Stimulated activated CD4-positive, alpha-beta T cell treated with anti-CD3 and anti-CD28 coated beads, Interleukin-4, amount 100 ng/mL, for 4 hours (primary cell): ENCODE results near the gene PDE12.
"Not testable (repeated sequence)": the region's sequence is repeated elsewhere in the genome, so short reads cannot be mapped to it uniquely, and the experiment has no call there.

Source experiments
- DNase-seq, 2 experiments: peaks; one replicate each; pipeline ENCODE4 v3.0.0-alpha.2; 2020

The PDE12 gene

GRCh38 chr3:57586778-57587177, 30.7 kb downstream of the PDE12 start:
- no peak for DNase-seq

DNA sequence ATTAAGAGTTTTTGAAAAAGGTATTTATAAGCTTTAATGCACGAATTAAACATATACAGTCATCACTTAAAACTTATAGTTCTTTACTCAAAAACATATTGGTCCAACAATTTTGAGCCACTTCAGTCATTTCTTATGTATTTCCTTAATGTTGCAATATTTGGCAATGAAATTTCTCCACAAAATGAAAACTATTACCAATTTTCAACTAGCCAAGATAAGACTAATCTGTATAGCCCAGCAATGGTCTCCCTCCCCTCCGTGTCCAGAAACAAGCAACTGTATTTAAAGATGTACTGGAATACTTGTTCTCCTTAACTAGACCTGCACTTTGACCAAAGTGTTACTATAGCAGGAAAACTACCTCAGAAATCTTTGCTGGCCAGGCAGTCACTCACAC, 31.8 kb downstream of the PDE12 start:
- DNase-seq: no peak

GRCh38 chr3:57592306-57592705, 36.2 kb downstream of the PDE12 start:
- DNase-seq: no peak

DNA sequence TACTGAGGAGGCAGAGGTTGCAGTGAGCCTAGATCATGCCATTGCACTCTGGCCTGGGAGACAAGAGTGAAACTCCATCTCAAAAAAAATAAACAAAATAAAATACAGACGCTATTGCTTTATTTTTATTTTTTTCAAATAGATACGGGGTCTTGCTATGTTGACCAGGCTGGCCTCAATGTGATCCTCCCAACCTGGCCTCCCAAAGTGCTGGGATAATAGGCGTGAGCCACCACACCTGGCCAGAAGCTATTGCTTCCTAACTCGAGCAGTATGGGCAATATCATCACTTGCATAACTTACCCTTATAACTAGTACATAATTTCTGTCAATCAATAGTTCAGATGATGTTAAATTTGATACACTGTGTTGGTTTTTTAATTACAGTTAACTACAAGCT, 38.1 kb downstream of the PDE12 start:
- no peak for DNase-seq

GRCh38 chr3:57594576-57594975, 38.5 kb downstream of the PDE12 start:
- DNase-seq: no peak

DNA sequence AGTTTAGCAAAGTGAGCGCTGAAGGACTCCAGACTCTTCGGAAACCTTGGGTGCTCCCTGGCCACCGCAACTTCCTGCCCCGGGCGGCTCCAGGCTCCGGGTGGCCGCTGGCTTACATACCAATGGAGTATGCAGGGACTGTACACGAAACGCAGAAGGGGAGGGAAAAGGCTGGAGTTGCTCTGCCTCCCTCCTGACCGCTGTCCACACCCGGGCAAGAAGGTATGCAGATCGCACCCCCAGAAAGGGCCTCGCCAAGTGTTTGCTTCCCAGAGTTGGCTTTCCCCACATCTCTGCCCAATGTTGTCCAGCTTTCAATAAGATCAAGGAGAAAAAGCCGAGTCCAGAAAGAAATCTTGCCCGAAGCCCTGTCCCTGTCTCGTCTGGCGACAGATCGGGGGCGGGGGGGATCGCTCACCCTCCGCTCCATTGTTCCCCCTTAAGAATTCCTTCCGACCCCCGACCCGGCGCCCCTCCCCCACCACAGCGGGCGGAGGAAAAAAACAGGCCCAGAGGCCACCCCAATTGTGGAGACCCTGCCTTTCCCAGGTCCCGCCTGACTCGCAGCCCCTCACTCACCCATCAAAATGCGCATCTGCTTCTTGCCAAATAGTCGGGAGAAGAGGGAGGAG, 40.5 kb downstream of the PDE12 start:
- DNase-seq: peak; percentile 43 to 56

- peak; percentile 99 to 100 for DNase-seq
Observed at GRCh38 chr3:57597127-57597923, 41.3 kb downstream of the PDE12 start, which contains the start of gene ARF4. ARF4 (minus strand) TSS chr3:57597344; CDS start chr3:57597140, 204 bp downstream.

- no peak for DNase-seq
Observed at GRCh38 chr3:57598765-57599360, 42.8 kb downstream of the PDE12 start.

DNA sequence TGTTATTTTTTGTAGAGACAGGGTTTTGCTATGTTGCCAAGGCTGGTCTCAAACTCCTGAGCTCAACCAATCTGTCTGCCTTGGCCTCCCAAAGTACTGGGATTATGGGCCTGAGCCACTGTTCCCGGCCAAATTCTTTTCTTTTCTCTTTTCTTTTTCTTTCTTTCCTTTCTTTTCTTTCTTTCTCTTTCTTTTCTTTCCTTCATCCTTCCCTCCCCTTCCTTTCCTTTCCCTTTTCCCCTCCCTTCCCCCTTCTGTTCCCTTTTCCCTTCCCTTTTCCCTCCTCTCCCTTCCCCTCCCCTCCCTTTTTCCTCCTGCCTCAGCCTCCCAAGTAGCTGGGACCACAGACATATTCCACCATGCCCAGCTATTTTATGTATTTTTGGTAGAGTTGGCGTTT, 44.1 kb downstream of the PDE12 start:
- DNase-seq: no peak

DNA sequence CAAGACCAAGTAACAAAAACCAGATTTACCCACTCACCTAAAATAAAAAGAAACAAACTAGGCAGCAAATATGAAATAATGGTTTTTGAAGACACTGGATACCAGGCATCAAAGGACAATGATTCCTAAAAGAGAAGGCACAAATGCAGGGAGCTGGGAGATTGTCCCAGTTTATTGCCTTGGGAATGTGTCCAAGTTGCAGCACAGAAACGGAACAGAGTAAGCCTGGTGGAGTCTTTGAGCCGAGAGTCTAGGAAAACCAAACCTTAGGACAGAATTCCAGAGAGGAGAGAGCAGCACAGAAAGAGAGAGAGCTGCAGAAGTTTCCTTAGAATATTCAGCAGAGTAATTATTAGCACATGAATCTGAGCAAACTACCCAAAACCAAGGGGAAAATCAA, 48.9 kb downstream of the PDE12 start:
- no peak for DNase-seq

- DNase-seq: no peak
Observed at GRCh38 chr3:57605683-57606082, 49.6 kb downstream of the PDE12 start.

DNA sequence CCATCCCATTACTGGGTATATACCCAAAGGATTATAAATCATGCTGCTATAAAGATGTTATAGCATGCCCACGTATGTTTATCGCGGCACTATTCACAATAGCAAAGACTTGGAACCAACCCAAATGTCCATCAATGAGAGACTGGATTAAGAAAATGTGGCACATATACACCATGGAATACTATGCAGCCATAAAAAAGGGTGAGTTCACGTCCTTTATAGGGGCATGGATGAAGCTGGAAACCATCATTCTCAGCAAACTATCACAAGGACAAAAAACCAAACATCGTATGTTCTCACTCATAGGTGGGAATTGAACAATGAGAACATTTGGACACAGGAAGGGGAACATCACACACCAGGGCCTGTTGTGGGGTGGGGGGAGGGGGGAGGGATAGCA, 55.8 kb downstream of the PDE12 start:
- not testable (repeated sequence) for DNase-seq

- DNase-seq: no peak
Observed at GRCh38 chr3:57616233-57616632, 60.2 kb downstream of the PDE12 start.
